Peyer's patch (tissue), 4 donors: Measurements from ENCODE around the gene TMEM170B.

Experiments
- POLR2A ChIP-seq, 2 donors: fragments of 450-650 bp; IDR thresholded peaks; one replicate each; pipeline ENCODE4 v1.5.1; 2017; ENCODE audit warnings: antibody characterized with exemption in 2 of 2, mild to moderate bottlenecking in 2 of 2, moderate library complexity in 2 of 2
- TF ChIP-seq, protein P1 (sequence below), 6 experiments: fragments of 450-650 bp in 4 of 6; fragments of 200-600 bp in 2 of 6; sonication (generic) in 1 of 6; IDR thresholded peaks; one replicate each; pipeline ENCODE4 v1.5.1; 2017 to 2019; ENCODE audit warnings: antibody characterized with exemption in 6 of 6, mild to moderate bottlenecking in 3 of 6, moderate library complexity in 1 of 6

- no peak for TF ChIP-seq POLR2A (IDR thresholded peaks at IDR 0.05)
- TF ChIP-seq, protein P1, sequence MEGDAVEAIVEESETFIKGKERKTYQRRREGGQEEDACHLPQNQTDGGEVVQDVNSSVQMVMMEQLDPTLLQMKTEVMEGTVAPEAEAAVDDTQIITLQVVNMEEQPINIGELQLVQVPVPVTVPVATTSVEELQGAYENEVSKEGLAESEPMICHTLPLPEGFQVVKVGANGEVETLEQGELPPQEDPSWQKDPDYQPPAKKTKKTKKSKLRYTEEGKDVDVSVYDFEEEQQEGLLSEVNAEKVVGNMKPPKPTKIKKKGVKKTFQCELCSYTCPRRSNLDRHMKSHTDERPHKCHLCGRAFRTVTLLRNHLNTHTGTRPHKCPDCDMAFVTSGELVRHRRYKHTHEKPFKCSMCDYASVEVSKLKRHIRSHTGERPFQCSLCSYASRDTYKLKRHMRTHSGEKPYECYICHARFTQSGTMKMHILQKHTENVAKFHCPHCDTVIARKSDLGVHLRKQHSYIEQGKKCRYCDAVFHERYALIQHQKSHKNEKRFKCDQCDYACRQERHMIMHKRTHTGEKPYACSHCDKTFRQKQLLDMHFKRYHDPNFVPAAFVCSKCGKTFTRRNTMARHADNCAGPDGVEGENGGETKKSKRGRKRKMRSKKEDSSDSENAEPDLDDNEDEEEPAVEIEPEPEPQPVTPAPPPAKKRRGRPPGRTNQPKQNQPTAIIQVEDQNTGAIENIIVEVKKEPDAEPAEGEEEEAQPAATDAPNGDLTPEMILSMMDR (IDR thresholded peaks at IDR 0.05) = no peak
Measured at GRCh38 chr6:11580686-11581405, 43.3 kb downstream of the TMEM170B start.
